Measurements from ENCODE around the gene CAMSAP2. TPM values are rescaled to one million over a fixed set of nuclear protein-coding genes. Genes with fewer than 3 reads are reported as not detected.
A peak's percentile ranks its signal among the peaks of the same experiment; 100 is the strongest.

The CAMSAP2 gene
- total and polyA plus RNA-seq, 8 donors = 32.2 to 55.0 (median 48.8) TPM

DNA sequence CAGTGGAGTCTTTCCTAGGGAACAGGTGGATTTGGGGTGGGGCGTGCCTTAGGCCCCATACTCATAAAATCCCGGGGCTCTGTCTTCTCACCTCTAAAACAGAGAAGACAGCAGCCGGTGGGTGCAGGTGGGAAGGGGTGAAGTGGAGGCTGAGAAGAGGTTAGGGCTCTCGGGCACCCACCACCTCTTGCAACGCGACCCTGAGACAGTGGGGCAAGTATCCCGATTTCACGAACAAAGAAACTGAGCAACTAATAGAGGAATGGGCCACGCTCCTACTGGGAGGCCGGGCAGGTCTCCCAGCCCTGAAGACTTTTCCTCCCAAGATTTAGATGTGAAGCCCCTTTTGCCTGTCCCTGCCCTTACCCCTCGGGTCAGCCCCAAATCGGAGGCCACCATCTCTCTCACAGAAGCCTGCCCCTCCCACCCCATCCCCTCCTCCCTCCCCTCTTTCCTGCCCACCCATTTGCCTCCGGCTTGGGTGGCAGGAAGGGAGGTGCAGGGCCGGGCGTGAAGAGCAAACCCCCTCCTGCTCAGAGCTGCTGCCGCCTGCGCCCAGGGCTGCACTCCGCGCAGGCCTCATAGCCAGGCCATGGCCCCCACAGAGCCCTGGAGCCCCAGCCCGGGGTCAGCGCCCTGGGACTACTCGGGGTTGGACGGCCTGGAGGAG lies 133.9 kb downstream of the CAMSAP2 start, which contains the start of gene GPR25:
TSS of gene GPR25 (plus strand) at position 536 of the 670 bp plus-strand sequence. CDS start at position 593, 57 bp downstream.
- no peak within 1 kb of the TSS for H3K27ac ChIP-seq
- no peaks in the 10 kb centered on the region for H3K9me3 ChIP-seq
- intact Hi-C loops (cut with DNase I) = no loop called here
- no peaks in the 10 kb centered on the region for H3K36me3 ChIP-seq
- peaks cover 32 to 77% of the 10 kb centered on the region in 2 donors for H3K27me3 ChIP-seq
- peaks cover 12 to 18% of the 10 kb centered on the region in 2 donors for H3K4me1 ChIP-seq
- peak within 1 kb of the TSS in 1 of 2 donors; percentile 16 for H3K4me3 ChIP-seq
- ATAC-seq = peak; percentile 11
- no peak for DNase-seq
- TF ChIP-seq CTCF (IDR thresholded peaks at IDR 0.05) = no peak

DNA sequence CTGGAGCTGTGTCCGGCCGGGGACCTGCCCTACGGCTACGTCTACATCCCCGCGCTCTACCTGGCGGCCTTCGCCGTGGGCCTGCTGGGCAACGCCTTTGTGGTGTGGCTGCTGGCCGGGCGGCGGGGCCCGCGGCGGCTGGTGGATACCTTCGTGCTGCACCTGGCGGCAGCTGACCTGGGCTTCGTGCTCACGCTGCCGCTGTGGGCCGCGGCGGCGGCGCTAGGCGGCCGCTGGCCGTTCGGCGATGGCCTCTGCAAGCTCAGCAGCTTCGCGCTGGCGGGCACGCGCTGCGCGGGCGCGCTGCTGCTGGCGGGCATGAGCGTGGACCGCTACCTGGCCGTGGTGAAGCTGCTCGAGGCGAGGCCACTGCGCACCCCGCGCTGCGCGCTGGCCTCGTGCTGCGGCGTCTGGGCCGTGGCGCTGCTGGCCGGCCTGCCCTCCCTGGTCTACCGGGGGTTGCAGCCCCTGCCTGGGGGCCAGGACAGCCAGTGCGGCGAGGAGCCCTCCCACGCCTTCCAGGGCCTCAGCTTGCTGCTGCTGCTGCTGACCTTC lies 134.5 kb downstream of the CAMSAP2 start:
- DNase-seq (peak in 2 of 4 donors; percentile 47 to 80), ATAC-seq (peak; percentile 62)
- H3K27me3 ChIP-seq = peaks cover 32 to 81% of the 10 kb centered on the region in 2 donors
- intact Hi-C loops (cut with DNase I) = no loop called here
- no peaks in the 10 kb centered on the region for H3K9me3 ChIP-seq
- TF ChIP-seq CTCF (IDR thresholded peaks at IDR 0.05) = no peak
- peak overlapping the region in 1 of 2 donors; percentile 16 for H3K4me3 ChIP-seq
- H3K4me1 ChIP-seq = peaks cover 12 to 18% of the 10 kb centered on the region in 2 donors
- no peak overlapping the region for H3K27ac ChIP-seq
- no peaks in the 10 kb centered on the region for H3K36me3 ChIP-seq

GRCh38 chr1:200873671-200874397 lies 135.1 kb downstream of the CAMSAP2 start:
- Histone ChIP-seq H3K27me3 (peaks cover 32 to 79% of the 10 kb centered on the region in 2 donors), H3K9me3 (no peaks in the 10 kb centered on the region), H3K27ac (no peak overlapping the region), H3K36me3 (no peaks in the 10 kb centered on the region), H3K4me3 (peak overlapping the region in 1 of 2 donors; percentile 16), H3K4me1 (peaks cover 12 to 18% of the 10 kb centered on the region in 2 donors)
- TF ChIP-seq CTCF (IDR thresholded peaks at IDR 0.05) = no peak
- peak; percentile 31 for ATAC-seq
- DNase-seq = peak in 1 of 4 donors; percentile 80
- intact Hi-C loops (cut with DNase I) = no loop called here

DNA sequence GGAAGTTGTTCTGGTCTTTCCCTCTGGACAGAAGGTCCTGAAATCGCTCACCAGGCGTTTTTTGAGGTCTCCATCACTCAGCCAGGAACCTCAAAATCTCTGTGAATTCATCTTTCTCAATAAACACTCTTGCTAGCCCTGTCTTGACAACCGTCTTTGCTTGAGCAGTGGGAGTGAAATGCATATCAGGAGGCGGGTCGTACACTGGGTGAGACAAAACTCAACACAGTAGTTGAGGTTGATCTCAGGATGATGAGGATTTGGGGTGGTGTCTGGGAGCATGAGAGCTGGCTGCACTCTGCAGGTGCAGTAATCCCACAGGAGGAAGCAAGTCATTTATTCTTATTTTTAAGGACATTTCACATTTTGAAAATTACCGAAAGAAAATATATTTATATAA lies 136.0 kb downstream of the CAMSAP2 start:
- DNase-seq = no peak
- ATAC-seq = no peak
- H3K4me1 ChIP-seq = peaks cover 12 to 18% of the 10 kb centered on the region in 2 donors
- no peak overlapping the region for H3K4me3 ChIP-seq
- intact Hi-C loops (cut with DNase I) = no loop called here
- peaks cover 32 to 71% of the 10 kb centered on the region in 2 donors for H3K27me3 ChIP-seq
- TF ChIP-seq CTCF (IDR thresholded peaks at IDR 0.05) = no peak
- H3K36me3 ChIP-seq = no peaks in the 10 kb centered on the region
- no peak overlapping the region for H3K27ac ChIP-seq
- no peaks in the 10 kb centered on the region for H3K9me3 ChIP-seq

DNA sequence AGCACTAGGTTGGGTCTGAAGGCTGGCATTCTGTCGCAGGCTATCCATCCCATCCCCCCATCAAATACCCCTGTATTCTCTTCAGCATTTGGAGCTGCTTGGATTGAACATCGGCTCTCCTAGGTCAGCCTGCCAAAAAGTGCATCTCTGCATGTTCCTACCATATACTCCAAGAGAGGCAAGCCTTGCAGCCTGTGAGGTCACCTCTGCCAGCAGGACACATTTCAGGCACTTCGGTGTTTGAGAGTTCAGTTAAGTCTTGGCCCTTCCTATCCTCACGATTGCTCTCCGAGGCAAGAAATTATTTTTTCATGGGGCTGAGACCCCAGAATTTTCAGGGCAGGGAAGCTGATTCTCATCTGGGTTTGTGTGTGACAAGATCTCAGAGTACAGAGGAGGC lies 136.7 kb downstream of the CAMSAP2 start:
- DNase-seq (no peak), ATAC-seq (no peak)
- Histone ChIP-seq H3K36me3 (no peaks in the 10 kb centered on the region), H3K9me3 (no peaks in the 10 kb centered on the region), H3K27me3 (peaks cover 32 to 63% of the 10 kb centered on the region in 2 donors), H3K4me1 (peaks cover 12 to 18% of the 10 kb centered on the region in 2 donors), H3K4me3 (no peak overlapping the region), H3K27ac (no peak overlapping the region)
- intact Hi-C loops (cut with DNase I) = no loop called here
- no peak for TF ChIP-seq CTCF (IDR thresholded peaks at IDR 0.05)
